ENCODE measurements around the gene CD48. TPM values are rescaled to one million over a fixed set of nuclear protein-coding genes. Genes with fewer than 3 reads are reported as not detected.

Gene CD48
- polyA plus RNA-seq, 1 of the 3 experiments (the other 2 are of a cell fraction): not detected

- TF ChIP-seq, protein P1, sequence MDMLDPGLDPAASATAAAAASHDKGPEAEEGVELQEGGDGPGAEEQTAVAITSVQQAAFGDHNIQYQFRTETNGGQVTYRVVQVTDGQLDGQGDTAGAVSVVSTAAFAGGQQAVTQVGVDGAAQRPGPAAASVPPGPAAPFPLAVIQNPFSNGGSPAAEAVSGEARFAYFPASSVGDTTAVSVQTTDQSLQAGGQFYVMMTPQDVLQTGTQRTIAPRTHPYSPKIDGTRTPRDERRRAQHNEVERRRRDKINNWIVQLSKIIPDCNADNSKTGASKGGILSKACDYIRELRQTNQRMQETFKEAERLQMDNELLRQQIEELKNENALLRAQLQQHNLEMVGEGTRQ (IDR thresholded peaks at IDR 0.05; ENCODE audit: borderline replicate concordance, low read depth, low read length): no peak
These were observed 2.8 kb downstream of the CD48 start (continued) for GRCh38 chr1:160708801-160709200.

- Histone ChIP-seq H3K4me2 (no peak overlapping the region), H3K4me3 (ENCODE audit: low read depth in 2 of 2, low read length in 1 of 2) (no peak overlapping the region), H3K27me3 (ENCODE audit: insufficient read depth) (peaks cover 21% of the 10 kb centered on the region; the same call in 1 of the 2 replicates), H3K36me3 (replicated peaks in 1 of 2; ENCODE audit: control insufficient read depth in 1 of 2, insufficient read depth in 2 of 2, low read length in 1 of 2) (no peaks in the 10 kb centered on the region), H3K9me3 (no peaks in the 10 kb centered on the region), H3K27ac (ENCODE audit: low read depth in 2 of 2, low read length in 1 of 2) (no peak overlapping the region), H4K20me1 (ENCODE audit: insufficient read depth) (no peaks in the 10 kb centered on the region), H3K9me2 (no peaks in the 10 kb centered on the region), H3K79me2 (ENCODE audit: insufficient read depth) (no peaks in the 10 kb centered on the region), H3F3A (replicated peaks; ENCODE audit: insufficient read depth) (no peaks in the 10 kb centered on the region), H2AFZ (ENCODE audit: low read depth) (no peak overlapping the region; the same call in 1 of the 2 replicates), H3K9ac (no peak overlapping the region), H3K4me1 (ENCODE audit: control insufficient read depth in 1 of 2, insufficient read depth in 2 of 2, low read depth in 1 of 2, low read length in 1 of 2) (no peaks in the 10 kb centered on the region)
- DNase-seq: no peak
- WGBS (ENCODE audit: low lambda C conversion rate): 3% methylated on average over 4 of the region's 4 CpGs
- ChIA-PET CTCF (interaction anchor here (1.0 to 1.8 kb wide), 5 partner anchors 17 to 282 kb away, joined by 3 to 4 read pairs (median 3); no protein-coding TSS in a partner anchor), POLR2A (no interaction called here)
- no peak for TF ChIP-seq CHD2 (IDR thresholded peaks at IDR 0.05; ENCODE audit: low read length, partially characterized antibody)
- TF ChIP-seq SIN3A (IDR thresholded peaks at IDR 0.05; ENCODE audit: borderline replicate concordance, low read depth, low read length): no peak
- no peak for TF ChIP-seq YY1 (IDR thresholded peaks at IDR 0.05; ENCODE audit: low read depth)
- TF ChIP-seq FOXM1 (IDR thresholded peaks at IDR 0.05; ENCODE audit: low read depth): no peak
- no peak for TF ChIP-seq RCOR1 (IDR thresholded peaks at IDR 0.05; ENCODE audit: low read length)
- no peak for TF ChIP-seq EZH2phosphoT487 (IDR thresholded peaks at IDR 0.05; ENCODE audit: borderline replicate concordance, low read depth)
- no peak for TF ChIP-seq GABPA (IDR thresholded peaks at IDR 0.05; ENCODE audit: low read depth)
- no peak for TF ChIP-seq MXI1 (IDR thresholded peaks at IDR 0.05; ENCODE audit: low read depth, low read length)
- TF ChIP-seq REST (IDR thresholded peaks at IDR 0.05; ENCODE audit: low read depth, low read length): no peak
- no peak for TF ChIP-seq TCF12 (IDR thresholded peaks at IDR 0.05)
- TF ChIP-seq NFIC (IDR thresholded peaks at IDR 0.05; ENCODE audit: borderline replicate concordance): no peak
- no peak for TF ChIP-seq CTCF (IDR thresholded peaks at IDR 0.05)
- TF ChIP-seq ELF1 (IDR thresholded peaks at IDR 0.05): no peak
- TF ChIP-seq, protein P2, sequence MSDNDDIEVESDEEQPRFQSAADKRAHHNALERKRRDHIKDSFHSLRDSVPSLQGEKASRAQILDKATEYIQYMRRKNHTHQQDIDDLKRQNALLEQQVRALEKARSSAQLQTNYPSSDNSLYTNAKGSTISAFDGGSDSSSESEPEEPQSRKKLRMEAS (IDR thresholded peaks at IDR 0.05; ENCODE audit: low read depth): no peak
- TF ChIP-seq MEF2A (IDR thresholded peaks at IDR 0.05; ENCODE audit: borderline replicate concordance, low read depth): no peak
- TF ChIP-seq, protein P3, sequence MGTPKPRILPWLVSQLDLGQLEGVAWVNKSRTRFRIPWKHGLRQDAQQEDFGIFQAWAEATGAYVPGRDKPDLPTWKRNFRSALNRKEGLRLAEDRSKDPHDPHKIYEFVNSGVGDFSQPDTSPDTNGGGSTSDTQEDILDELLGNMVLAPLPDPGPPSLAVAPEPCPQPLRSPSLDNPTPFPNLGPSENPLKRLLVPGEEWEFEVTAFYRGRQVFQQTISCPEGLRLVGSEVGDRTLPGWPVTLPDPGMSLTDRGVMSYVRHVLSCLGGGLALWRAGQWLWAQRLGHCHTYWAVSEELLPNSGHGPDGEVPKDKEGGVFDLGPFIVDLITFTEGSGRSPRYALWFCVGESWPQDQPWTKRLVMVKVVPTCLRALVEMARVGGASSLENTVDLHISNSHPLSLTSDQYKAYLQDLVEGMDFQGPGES (IDR thresholded peaks at IDR 0.05; ENCODE audit: low read depth, low read length): no peak
- TF ChIP-seq JUND (IDR thresholded peaks at IDR 0.05): no peak
- no peak for TF ChIP-seq EP300 (IDR thresholded peaks at IDR 0.05; ENCODE audit: borderline replicate concordance in 1 of 2, low read depth in 1 of 2, low read length in 1 of 2)
These were observed 3.5 kb downstream of the CD48 start for GRCh38 chr1:160708118-160708517.
